Activated CD8-positive, alpha-beta memory T cell treated with anti-CD3 and anti-CD28 coated beads for 1 hour (primary cell): ENCODE measurements around the gene ERAS.
"Not testable (repeated sequence)": the region's sequence is repeated elsewhere in the genome, so short reads cannot be mapped to it uniquely, and the experiment has no call there.

Experiments used
- DNase-seq, 2 donors: peaks; one replicate each; pipeline ENCODE4 v3.0.0-alpha.2; 2020; ENCODE audit warnings: low read depth in 1 of 2; ENCODE audit errors: extremely low read depth in 1 of 2

Gene ERAS

DNA sequence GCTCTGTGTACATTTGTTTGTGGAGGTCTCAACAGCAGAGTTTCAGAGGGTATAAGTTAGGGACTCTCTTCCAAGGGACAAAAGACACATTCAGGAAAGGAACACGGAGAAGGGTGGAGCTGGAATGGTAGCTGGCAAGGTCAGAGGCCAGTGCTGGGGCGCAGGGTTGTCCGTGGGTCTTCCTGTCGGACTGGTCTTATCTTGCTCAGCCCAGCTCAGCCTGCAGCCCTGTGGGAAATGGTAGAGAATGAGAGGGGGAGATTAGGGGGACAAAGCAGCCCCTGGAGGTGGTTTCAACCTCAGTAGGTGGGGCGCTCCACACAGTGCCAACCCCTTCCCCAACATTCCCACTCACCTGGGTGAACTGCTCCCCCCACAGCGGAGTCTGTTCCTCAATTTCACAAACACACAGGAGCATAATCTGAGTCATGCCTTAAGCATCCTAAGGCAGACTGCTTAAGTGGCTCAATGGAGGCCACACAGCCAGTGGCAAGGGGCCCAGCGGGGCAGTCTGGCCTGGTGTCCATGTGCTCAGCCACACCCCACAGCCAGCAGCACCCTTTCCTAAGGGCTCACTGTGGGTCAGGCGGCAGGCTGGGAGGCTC lies 31.3 kb upstream of the ERAS start:
- no peak for DNase-seq

DNA sequence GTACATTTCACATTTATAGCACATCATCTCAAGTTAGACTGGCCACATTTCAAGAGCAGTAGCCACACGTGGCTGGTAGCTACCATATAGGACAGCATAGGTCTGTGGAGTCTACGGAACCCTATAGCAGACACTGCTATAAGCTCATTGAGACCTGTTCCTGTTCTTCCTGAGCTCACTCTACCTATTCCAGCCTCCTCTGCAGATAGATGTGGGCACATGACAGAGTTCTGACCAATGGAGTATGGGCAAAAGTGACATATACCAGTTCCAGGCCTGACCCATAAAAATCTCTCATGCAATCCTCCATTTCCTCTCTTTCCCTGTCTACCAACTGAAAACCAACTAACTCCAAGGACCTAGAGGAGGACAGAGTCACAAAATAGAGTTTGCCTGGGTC lies 28.0 kb upstream of the ERAS start:
- no peak for DNase-seq

DNA sequence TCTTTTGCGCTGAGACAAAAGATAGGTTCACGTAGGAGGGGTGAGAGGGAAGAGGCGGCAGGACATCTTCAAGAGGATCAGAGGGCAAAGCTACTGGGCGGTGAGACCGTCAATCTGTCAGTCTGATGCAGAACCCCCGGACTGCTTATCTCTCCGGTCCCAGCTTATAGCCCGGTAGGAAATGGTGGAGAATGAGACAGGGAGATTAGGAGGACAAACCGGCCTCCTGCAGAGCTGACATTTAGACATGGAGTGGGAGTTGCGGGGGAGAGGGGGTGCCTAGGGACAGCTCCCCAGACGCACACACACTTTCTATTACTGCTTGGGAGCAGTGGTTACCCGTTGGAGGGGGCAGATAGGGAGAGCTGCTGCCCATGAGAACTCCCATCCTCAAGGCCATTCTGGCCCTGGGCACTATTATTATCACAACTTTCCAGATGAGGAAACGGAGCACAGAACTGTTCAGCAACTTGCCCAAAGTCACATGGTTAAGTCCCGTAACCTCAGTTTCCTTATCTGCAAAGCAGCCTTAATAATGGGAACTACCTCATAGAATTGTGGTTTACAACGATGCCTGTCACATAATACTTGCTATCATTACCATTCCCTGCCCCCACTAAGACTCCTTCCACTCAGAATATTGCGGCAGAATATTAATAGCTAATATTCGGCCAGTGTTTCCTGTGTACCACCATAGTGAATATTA lies 25.6 kb upstream of the ERAS start:
- DNase-seq, result no peak

DNA sequence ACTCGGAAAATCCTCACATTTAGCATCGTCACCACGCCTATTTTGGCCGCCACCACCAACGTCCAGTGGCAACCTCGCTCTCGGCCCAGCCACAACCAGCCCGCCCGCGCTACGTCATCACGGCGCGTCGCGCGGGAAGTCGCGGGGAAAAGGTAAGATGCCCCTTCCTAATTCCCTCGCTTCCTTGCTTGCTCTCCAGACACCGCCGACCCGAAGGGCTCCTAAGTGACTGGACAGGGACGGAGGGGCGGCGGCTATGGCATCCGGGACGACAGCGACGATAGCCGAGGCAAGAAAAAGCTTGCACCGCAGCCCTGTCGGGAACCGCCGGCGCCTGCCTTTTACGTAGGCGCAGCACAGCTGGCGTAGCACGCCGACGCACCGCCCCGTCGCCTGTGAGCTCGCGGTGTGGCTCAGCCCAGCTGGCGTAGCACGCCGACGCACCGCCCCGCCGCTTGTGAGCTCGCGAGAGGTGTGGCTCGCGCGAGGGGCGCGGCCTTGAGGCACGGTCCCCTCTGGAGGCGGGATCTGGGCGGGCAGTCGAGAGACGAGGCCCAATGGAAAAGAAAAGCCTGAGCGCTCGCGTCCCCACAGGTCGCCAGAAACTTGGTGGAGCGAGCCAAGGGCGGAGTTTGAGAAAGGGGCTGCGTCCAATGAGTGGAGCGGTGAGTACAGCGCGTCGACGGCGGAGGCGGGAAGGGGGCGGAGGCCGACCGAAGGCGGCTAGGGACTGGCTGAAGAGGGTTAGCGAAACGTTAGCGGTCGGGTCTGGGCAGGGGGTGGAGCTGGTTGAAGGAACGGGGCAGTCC lies 24.8 kb upstream of the ERAS start, which contains the start of gene HDAC6:
HDAC6 (plus strand) TSS at position 788 of the 809 bp plus-strand sequence. CDS start 626 bp downstream, outside the sequence.
- DNase-seq, result peak; percentile 80 to 88

DNA sequence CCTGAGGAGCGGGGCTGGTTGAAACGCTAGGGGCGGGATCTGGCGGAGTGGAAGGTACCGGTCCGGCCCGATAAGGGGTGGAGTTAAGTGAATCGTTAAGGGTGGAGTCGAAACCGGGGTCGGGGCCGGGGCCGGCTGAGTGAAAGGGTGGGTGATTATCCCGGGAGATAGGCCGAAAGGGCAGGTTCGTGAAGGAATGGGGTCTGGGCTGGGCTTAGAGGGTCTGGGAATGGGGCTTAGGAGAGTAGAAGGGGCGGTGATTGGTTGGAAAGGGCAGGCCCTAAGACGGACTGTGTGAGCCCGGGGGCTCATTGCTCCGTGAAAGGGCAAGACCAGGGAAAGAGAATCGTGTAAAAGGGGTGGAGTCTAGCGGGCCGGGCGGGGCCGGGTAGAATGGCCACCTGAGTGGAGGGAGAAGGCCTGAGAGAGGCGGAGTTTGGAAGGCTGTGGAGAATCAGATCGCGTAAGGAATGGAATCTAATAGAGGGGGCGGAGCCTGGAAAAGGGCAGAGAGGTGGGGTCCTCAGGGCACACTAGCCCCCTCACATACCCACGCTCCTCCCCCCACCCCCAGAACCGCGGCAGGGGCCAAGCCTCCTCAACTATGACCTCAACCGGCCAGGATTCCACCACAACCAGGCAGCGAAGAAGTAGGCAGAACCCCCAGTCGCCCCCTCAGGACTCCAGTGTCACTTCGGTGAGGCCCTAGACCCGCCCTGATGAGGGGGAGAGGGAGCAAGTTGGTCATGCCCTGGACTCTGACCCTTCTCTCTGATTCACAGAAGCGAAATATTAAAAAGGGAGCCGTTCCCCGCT lies 24.0 kb upstream of the ERAS start:
- peak; percentile 4 to 17 for DNase-seq

DNA sequence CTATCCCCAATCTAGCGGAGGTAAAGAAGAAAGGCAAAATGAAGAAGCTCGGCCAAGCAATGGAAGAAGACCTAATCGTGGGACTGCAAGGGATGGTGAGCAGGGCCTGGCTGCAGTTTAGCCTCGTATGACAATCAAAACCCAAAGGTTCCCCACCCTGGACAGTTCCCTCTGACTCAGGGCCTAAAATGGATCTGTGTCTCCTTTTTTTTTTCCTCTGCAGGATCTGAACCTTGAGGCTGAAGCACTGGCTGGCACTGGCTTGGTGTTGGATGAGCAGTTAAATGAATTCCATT lies 23.5 kb upstream of the ERAS start:
- no peak for DNase-seq

DNA sequence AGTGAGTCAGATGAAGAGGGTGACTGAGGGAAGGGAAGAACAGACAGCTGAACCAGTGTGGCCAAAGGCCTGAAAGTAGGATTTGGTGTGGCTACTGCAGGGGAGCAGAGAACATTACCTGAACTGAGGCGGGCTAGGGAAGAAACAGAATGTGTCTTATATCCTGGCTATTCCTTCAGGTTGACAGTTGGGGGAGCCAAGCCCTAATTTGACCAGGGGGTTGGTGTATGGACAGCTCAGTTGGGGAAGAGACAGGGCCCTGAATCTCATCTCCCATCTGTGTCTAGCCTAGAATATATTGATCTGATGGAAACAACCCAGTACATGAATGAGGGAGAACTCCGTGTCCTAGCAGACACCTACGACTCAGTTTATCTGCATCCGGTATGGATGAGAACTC lies 20.2 kb upstream of the ERAS start:
- DNase-seq, result no peak

DNA sequence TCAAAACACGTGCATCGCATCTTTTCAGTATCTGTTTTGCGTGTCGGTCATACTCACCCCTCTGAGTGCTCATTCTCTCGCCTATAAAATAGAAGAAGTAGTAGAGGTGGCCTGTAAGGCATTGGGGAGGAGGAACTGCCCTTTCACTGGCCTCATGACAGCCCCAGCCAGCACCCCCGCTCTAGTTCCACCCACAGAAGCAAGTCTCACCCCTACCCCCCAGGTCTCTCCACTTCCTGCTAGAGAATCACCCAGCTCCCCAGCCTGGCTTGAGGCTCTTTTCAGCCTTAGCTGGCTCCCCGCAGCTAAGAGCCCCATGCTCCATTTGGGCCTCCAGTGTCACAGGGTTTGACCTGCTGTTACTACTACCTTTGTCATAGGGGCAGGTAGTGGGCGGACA lies 12.7 kb upstream of the ERAS start:
- no peak for DNase-seq

DNA sequence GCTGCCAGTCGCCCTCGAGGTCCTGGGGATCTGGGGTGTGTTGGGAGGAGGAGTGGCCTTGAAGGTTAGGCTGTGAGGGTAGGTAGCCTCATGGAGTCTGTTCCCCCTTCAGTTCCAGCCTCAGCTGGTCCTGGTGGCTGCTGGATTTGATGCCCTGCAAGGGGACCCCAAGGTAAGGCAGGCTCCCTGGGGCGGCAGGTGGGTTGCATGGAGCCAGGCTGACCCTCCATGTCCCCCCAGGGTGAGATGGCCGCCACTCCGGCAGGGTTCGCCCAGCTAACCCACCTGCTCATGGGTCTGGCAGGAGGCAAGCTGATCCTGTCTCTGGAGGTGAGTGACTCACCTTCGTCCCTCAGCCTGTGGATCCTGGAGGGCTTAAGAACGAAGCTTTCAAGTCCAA lies 11.6 kb upstream of the ERAS start:
- DNase-seq, result no peak

DNA sequence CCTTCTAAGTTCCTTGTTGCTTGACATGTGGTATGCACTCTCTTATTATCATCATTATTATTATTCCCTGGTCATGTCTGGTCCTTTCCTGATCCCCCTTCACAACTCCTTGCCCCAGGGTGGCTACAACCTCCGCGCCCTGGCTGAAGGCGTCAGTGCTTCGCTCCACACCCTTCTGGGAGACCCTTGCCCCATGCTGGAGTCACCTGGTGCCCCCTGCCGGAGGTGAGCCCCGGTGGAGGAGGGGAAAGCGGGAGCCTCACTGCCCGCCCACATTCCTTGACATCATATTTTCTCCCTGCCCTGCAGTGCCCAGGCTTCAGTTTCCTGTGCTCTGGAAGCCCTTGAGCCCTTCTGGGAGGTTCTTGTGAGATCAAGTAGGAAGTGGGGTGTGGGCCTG lies 11.0 kb upstream of the ERAS start:
- DNase-seq, result no peak

DNA sequence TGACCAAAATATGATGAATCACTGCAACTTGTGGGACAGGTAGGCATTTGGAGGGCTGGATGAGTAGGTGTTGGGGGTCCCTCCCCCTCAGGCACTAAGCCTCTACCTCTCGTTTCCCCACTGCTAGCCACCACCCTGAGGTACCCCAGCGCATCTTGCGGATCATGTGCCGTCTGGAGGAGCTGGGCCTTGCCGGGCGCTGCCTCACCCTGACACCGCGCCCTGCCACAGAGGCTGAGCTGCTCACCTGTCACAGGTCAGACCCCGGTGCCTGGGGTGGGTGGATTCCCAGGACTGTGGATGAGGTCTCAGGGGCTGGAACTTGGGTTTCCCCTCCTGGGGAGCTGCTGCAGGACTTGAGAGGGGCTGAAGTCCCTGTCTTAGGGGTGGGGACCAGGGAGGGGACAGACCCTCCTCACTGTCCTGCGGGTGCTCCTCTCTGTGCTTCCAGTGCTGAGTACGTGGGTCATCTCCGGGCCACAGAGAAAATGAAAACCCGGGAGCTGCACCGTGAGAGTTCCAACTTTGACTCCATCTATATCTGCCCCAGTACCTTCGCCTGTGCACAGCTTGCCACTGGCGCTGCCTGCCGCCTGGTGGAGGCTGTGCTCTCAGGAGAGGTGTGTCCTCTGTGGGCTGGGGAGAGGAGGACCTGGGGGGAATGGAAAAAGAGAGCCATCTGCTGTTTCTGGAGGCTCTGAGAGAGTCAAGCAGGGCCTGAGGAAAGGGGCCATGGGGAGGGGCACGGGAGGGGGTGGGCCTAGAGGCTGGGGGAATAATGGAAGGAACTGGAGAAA lies 10.1 kb upstream of the ERAS start:
- DNase-seq, result no peak

DNA sequence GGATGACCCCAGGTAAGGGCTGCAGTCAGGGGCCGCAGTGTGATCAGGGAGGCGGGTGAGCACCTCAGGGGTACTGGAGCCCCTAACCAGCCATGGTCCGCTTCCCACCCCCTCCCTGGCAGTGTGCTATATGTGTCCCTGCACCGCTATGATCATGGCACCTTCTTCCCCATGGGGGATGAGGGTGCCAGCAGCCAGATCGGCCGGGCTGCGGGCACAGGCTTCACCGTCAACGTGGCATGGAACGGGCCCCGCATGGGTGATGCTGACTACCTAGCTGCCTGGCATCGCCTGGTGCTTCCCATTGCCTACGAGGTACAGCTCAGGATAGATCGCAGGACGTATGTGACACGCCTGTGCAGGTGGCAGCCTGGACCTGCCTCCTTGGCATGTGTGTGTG lies 8.2 kb upstream of the ERAS start:
- no peak for DNase-seq

DNA sequence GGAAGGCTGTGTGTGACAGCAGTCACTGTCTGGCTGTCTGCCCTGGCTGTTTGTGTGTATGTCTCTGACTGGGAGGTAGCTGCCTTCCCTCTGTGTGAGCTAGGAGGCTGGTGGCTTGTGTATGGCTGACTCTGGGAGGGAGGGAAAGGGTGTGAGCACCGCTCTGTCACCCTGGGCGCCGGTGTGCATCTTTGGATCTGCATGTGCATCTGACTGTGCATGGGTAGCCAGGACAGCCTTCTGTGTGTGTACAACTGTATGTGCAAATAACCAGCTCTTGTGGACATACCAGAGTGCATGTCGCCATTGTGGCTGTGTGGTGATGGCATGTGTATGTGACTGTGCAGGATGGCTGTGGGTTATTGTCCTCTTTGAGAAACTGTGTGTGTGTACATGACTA lies 7.4 kb upstream of the ERAS start:
- no peak for DNase-seq

DNA sequence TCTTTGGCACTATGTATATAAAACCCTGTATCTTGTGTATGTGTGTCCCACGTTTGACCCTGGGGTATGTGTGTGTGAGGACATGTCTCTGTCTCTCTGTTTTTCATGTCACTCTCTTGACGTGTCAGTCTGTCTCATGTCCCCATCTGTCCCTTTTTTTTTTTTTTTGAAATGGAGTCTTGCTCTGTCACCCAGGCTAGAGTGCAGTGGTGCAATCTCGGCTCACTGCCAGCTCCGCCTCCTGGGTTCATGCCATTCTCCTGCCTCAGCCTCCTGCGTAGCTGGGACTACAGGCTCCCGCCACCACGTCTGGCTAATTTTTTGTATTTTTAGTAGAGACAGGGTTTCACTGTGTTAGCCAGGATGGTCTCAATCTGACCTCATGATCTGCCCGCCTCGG lies 6.9 kb upstream of the ERAS start:
- DNase-seq, result not testable (repeated sequence)

DNA sequence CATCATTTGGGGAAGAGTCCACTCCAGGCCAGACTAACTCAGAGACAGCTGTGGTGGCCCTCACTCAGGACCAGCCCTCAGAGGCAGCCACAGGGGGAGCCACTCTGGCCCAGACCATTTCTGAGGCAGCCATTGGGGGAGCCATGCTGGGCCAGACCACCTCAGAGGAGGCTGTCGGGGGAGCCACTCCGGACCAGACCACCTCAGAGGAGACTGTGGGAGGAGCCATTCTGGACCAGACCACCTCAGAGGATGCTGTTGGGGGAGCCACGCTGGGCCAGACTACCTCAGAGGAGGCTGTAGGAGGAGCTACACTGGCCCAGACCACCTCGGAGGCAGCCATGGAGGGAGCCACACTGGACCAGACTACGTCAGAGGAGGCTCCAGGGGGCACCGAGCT lies 3.3 kb upstream of the ERAS start:
- DNase-seq, result no peak

DNA sequence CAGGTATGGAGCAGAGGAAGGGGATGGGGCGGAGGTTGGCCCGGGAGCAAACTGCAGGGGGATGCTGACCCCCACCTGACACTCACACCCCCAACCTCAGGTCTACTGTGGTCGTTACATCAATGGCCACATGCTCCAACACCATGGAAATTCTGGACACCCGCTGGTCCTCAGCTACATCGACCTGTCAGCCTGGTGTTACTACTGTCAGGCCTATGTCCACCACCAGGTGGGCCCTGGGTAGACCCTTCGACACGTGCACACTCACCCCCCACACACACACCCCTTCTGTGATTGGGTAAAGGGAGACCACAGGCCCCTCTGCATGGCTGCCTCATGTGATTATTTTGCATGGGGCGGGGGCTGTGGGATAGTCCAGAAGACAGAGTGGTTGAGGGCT lies 2.2 kb upstream of the ERAS start:
- no peak for DNase-seq

DNA sequence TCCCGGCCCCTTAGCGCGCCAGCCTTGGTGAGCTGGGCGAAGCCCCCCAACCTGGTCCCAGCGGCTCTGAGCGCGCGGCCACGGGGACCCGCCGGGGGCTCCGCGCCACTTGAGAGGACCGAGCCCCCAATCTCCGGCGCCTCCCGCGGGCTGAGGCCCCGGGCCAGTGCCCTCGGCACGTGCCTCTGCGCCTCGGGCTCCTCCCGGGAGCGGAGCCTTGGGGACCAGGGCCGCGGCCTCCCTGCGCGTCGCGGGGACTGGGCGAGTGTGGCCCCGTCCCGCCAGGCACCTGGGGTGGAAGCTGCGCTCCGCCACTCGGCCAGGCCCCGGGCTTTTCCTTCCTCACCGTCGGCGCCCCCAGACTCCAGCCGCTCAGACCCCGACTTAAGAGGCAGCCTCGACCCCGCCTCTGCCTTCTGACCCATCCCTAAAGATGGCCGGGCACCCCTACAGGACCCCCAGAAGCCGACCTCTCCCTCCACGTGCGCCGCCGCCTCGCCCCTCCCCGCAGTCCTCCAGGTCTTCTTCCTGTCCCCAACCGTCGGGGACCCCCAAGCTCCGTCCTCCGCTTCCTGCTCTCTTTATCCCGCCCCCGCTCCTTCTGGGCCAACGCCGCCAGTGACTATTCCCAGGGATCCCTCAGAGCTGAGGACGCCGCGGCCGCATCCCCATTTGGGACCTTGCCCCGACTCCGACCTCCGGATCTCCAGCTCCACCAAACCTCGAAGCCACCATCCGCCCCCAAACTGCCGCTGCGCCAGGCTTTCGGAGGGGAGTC lies 752 bp downstream of the ERAS start:
- DNase-seq, result no peak

DNA sequence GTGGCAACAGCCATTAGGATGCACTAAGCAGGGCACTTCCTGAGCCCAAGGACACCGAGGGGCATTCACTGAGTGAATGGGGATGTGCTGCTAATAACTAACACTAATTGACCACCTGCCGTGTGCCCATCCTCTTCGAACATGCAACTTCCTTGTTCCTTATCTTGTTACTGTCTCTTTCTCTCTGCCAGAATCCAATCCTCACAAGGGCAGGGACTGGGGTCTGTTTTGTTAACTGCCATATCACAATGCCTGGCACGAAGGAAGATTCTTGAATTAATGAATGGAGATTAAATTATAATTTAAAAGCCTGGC lies 1.3 kb downstream of the ERAS start:
- no peak for DNase-seq

DNA sequence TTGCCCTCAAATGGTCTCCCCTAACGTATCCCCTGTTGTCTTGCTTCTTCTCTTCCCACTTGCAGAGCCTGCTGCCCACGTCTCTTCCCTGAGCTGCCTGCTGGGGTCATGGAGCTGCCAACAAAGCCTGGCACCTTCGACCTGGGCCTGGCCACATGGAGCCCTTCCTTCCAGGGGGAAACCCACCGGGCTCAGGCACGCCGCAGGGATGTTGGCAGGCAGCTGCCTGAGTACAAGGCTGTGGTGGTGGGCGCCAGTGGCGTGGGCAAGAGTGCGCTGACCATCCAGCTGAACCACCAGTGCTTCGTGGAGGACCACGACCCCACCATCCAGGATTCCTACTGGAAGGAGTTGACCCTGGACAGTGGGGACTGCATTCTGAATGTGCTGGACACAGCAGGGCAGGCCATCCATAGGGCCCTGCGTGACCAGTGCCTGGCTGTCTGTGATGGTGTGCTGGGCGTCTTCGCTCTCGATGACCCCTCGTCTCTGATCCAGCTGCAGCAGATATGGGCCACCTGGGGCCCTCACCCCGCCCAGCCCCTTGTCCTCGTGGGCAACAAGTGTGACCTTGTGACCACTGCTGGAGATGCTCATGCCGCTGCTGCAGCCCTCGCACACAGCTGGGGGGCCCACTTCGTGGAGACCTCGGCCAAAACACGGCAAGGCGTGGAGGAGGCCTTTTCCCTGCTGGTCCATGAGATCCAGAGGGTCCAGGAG lies 2.9 kb downstream of the ERAS start:
- DNase-seq, result no peak
